Breast epithelium (tissue), 3 donors: Measurements from ENCODE around the gene FBXW12.

ENCODE experiments used
- CTCF ChIP-seq, 3 donors: fragments of 450-650 bp; IDR thresholded peaks; one replicate each; pipeline ENCODE4 v1.5.1; 2016 to 2017; ENCODE audit warnings: antibody characterized with exemption in 3 of 3, mild to moderate bottlenecking in 3 of 3, moderate library complexity in 3 of 3
- POLR2A ChIP-seq: fragments of 450-650 bp; IDR thresholded peaks from one replicate; pipeline ENCODE4 v1.6.1; 2016; ENCODE audit warnings: antibody characterized with exemption, mild to moderate bottlenecking, moderate library complexity

- TF ChIP-seq CTCF (IDR thresholded peaks at IDR 0.05) (no peak), POLR2A (no peak)
Observed at GRCh38 chr3:48426401-48426909, 54.4 kb downstream of the FBXW12 start.
